Omental fat pad (tissue), 4 donors: ENCODE data around the gene ZC3H12A. TPM values are rescaled to one million over a fixed set of nuclear protein-coding genes. Genes with fewer than 3 reads are reported as not detected.

ENCODE experiments used
- ATAC-seq: fragments of 150-250 bp; one replicate; pipeline ENCODE4 v1.9.1; 2016; ENCODE audit warnings: mild to moderate bottlenecking, moderate library complexity; ENCODE audit not compliant: low FRiP score
- DNase-seq: peaks from one replicate; pipeline ENCODE4 v3.0.0-alpha.2; 2019; ENCODE audit warnings: low spot score
- small RNA-seq: library from RNA; depleted of rRNA; stranded (forward); fragments of <200 nt; gene quantifications from one replicate; pipeline ENCODE3, GENCODE V24; 2016
- total RNA-seq, 4 donors: library from RNA; depleted of rRNA; stranded (reverse); fragments of >200 nt; gene quantifications; one replicate each; pipeline ENCODE4 v1.1.0, GENCODE V29; 2016
- TF ChIP-seq, protein P1 (sequence below), 3 donors: fragments of 450-650 bp; IDR thresholded peaks; one replicate each; pipeline ENCODE4 v1.5.1; 2016 to 2017; ENCODE audit warnings: antibody characterized with exemption in 3 of 3, mild to moderate bottlenecking in 3 of 3, moderate library complexity in 2 of 3

Gene ZC3H12A
- total RNA-seq, 4 donors from 2014 or later: 9.9 to 137 (median 30.4) TPM

DNA sequence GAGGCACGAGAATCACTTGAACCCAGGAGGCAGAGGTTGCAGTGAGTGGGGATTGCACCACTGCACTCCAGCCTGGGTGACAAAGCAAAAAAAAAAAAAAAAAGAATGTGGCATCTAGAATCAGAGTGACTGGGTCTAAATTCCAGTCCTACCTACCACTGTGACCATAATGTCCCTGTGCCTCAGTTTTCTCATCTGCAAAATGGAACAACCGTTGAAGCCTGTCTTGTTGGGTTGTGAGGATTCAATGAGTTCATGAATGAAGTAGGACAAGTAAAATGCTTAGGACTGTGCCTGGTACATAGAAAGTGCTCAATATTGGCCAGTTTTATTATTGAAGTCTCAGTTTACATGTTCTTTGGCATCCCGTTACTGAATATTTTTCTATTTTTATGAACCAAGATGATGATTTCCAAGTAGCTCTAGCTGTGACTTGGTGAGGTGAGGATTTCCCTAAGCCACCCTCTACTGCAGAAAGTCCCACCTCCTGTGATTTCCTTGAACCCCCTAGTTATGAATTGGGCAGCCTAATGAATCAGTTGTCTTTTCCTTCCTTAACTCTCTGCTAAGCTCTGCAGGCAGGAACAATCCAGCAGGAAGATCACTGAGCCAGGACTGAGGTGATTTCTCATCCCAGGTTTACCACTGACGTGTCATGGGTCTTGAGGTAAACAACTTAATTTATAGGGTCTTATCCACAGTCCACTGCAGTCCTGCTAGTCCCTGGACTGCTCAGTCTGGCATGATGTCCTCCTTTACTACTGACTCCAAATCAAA lies 59.1 kb downstream of the ZC3H12A start:
- ATAC-seq (no peak), DNase-seq (no peak)
- TF ChIP-seq, protein P1, sequence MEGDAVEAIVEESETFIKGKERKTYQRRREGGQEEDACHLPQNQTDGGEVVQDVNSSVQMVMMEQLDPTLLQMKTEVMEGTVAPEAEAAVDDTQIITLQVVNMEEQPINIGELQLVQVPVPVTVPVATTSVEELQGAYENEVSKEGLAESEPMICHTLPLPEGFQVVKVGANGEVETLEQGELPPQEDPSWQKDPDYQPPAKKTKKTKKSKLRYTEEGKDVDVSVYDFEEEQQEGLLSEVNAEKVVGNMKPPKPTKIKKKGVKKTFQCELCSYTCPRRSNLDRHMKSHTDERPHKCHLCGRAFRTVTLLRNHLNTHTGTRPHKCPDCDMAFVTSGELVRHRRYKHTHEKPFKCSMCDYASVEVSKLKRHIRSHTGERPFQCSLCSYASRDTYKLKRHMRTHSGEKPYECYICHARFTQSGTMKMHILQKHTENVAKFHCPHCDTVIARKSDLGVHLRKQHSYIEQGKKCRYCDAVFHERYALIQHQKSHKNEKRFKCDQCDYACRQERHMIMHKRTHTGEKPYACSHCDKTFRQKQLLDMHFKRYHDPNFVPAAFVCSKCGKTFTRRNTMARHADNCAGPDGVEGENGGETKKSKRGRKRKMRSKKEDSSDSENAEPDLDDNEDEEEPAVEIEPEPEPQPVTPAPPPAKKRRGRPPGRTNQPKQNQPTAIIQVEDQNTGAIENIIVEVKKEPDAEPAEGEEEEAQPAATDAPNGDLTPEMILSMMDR (IDR thresholded peaks at IDR 0.05): no peak

Small RNA genes within 50 kb of the gene (small RNA-seq; reads per million reads assigned to genes)
- not detected for gene MIR5581

Other genes with a start within 250 kb of the ZC3H12A start
- gene MEAF6, start 40.2 kb downstream of the ZC3H12A start, total RNA-seq: 10 to 100 TPM; 56.2 to 87.2 (median 61.5) TPM
- gene SNIP1, start 79.7 kb downstream of the ZC3H12A start, total RNA-seq: 10 to 100 TPM; 11.6 to 27.6 (median 15.7) TPM
- gene DNALI1, start 82.4 kb downstream of the ZC3H12A start, total RNA-seq: 1 to 10 TPM; 4.9 to 7.6 (median 6.5) TPM
- gene GNL2, start 121.4 kb downstream of the ZC3H12A start, total RNA-seq: 100 to 1,000 TPM in 1 of 4 donors, 10 to 100 TPM in 3; 39.6 to 142 (median 48.1) TPM
- gene RSPO1, start 160.3 kb downstream of the ZC3H12A start, total RNA-seq: 10 to 100 TPM in 3 of 4 donors, 1 to 10 TPM in 1; 1.7 to 47.3 (median 13.5) TPM
- gene CDCA8, start 217.9 kb downstream of the ZC3H12A start, total RNA-seq: 1 to 10 TPM in 1 of 4 donors, under 1 TPM in 2, not detected in 1; 0.28 to 1.7 (median 0.63) TPM